WI38 (cell line): Measurements from ENCODE around the gene USP6NL.

Experiments used
- H3K4me3 ChIP-seq: 2 replicates; pipeline ENCODE4 v1.5.1; 2011; ENCODE audit warnings: low read depth, mild to moderate bottlenecking, control low read depth, low read length
- TF ChIP-seq, protein P1 (sequence below): IDR thresholded peaks from 2 replicates; pipeline ENCODE4 v1.5.1; 2012; ENCODE audit warnings: low read depth, mild to moderate bottlenecking, control low read depth, low read length

The USP6NL gene

DNA sequence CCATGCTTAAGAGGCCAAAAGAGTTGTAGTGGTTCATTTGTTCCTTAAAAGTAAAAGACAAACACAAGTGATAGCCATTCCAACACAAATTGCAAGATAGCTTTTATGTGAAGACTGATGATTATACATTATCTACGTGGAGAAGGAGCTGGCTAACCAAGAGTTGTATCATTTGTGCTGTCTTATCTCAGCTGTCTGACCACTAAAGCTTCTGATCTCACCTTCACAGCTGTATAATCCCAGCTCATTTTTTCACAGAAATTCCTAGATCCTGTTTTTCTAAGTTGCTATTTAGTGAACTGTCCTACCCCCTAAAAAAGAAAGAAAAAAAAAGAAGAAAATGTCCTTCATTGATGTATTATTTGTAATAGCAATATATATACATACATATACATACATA lies 9.8 kb downstream of the USP6NL start:
- TF ChIP-seq, protein P1, sequence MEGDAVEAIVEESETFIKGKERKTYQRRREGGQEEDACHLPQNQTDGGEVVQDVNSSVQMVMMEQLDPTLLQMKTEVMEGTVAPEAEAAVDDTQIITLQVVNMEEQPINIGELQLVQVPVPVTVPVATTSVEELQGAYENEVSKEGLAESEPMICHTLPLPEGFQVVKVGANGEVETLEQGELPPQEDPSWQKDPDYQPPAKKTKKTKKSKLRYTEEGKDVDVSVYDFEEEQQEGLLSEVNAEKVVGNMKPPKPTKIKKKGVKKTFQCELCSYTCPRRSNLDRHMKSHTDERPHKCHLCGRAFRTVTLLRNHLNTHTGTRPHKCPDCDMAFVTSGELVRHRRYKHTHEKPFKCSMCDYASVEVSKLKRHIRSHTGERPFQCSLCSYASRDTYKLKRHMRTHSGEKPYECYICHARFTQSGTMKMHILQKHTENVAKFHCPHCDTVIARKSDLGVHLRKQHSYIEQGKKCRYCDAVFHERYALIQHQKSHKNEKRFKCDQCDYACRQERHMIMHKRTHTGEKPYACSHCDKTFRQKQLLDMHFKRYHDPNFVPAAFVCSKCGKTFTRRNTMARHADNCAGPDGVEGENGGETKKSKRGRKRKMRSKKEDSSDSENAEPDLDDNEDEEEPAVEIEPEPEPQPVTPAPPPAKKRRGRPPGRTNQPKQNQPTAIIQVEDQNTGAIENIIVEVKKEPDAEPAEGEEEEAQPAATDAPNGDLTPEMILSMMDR: no peak
- H3K4me3 ChIP-seq: no peak overlapping the region

DNA sequence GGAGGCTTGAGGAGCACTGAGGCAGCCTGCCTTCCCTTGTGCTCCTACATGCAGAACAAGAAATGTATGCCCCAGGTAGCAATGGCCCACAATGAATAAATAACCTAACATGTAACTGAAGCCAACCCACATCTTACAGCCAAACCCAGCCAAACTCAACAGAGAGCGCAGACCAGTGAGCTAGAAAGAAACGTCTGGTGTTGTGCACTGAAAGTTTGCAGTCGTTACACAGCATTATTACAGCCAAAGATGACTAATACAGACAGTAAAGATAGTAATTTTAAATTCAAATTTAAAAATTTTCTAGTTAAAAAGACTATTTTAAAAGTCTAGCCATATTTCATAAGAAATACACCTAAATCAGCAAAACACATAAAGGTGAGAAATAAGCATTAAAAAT lies 11.2 kb downstream of the USP6NL start:
- no peak overlapping the region for H3K4me3 ChIP-seq
- TF ChIP-seq, protein P1: no peak

DNA sequence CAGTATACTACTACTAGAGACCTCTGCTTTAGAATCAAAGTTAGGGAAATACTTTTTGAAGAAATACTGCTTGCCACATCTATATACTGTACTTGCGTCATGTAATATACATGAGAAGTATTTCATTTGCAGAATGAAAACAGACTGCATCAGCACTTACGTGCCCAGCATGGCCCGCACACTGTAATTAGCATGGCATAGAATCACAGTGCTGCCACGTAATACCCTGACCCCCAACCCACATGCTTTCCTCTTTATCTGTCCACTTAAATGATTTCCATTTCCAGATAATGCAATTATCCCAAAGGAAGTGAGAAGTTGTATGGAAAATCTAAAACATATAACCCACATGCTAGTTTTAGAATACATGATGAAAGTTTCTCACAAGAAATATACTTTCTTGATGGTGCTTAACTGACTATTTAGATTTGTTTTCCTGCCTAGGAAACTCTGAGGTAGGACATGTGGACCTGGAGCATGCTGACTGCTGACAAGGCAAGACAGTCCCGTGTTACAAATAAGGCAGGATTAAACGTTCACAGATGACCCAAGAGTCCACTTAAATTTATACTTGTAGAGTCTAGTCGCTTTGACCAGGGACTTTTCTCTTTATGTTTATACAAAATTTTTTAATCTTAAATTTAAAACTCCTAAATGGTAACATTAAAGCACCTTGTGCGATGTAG lies 12.6 kb downstream of the USP6NL start:
- TF ChIP-seq, protein P1: no peak
- H3K4me3 ChIP-seq: no peak overlapping the region

DNA sequence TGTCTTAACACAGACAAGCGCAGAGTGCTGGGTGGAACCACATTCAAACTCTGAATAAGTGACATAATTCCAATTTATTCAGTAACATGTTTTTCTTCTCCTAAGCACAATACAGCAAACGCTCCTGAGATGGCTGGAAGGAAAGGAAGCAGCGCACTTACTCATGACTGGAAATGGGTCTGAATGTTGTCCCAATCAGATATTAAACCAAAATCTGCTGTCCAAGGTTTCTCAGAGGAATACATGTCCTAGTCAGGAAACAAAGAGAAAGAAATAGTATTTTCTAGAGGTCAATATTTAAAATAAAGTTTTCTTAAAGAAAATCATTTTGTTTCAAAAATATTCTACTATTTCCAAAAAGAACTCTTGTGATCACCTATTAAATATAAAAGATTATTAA lies 14.0 kb downstream of the USP6NL start:
- TF ChIP-seq, protein P1: no peak
- no peak overlapping the region for H3K4me3 ChIP-seq

DNA sequence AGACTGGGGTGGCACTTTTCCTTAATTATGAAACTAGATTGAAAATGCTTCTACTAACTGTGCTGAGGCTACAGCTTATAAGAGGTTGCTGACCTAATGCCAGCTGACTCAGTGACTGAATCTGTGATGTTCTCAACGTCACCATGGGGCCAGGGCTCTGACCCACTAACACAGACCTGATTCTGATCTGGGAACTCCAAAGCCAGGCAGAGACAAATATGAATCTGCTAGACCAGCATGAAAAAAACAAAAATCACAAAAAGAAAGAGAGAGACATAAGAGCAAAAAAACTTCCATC lies 16.1 kb downstream of the USP6NL start:
- TF ChIP-seq, protein P1: no peak
- no peak overlapping the region for H3K4me3 ChIP-seq

DNA sequence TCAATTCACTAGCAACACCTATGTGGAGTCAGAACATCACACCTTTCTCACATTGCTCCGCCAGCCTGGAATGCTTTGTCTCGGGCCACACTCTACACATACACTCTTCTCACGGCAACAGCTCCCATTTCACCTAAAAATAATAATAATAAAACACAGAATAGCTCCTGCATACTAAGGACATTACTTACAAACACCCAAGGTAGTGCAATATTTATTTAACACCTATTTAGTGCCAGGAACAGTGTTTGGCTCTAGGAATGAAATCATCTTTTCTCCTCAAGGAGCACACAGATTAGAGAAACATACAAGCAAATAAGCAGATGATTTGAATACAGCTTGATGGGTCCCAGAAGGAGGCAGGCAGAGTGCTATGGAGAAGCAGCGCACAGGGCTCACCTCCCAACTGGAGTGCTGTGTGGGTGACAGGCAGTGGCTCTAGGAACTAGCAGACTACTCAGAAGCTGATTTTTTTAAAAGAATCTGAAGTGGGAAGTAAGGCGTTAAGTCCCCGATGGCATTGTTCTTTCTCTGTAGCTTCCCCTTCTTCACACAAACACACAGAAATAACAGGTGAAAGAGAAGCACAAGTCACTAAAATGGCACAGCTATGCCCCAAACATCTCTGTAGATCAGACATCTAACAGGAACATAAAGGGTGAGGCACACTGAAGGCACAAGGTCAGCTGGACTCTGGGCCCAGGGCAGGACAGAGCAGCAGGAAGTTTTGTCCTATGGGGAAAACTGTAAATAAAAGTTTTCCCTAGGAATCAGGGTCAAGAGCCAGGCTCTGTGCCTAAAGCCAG lies 16.7 kb downstream of the USP6NL start:
- H3K4me3 ChIP-seq: no peak overlapping the region
- TF ChIP-seq, protein P1: no peak

DNA sequence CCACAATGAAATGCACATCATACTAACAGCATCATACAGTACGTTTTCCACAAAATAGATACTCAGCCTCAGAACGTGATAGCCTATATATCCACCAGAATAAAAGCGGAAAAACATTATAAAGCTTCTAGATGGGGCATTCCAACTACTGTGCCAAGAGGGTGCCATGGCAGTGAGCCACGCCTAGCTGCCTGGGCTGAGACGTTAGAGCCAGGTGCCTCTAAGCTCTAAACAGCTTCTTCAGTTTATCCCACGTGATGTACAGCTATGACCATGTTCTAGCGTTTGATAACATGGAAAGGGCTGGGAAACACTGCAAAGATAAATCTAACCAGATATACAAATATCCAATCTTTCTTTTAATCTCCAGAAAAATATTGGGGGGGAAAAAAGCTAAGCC lies 17.8 kb downstream of the USP6NL start:
- TF ChIP-seq, protein P1: no peak
- no peak overlapping the region for H3K4me3 ChIP-seq
